Pancreas (tissue), 10 donors: Measurements from ENCODE around the gene KCNQ1OT1. TPM values are rescaled to one million over a fixed set of nuclear protein-coding genes. Genes with fewer than 3 reads are reported as not detected.

Source experiments
- ATAC-seq, 4 donors: fragments of 200-7000 bp; cut with Tn5 transposase; one replicate each; pipeline versions ENCODE4 v1.8.0 to v1.9.1; 2020; ENCODE audit warnings: mild to moderate bottlenecking in 4 of 4, moderate library complexity in 4 of 4
- DNase-seq, 6 donors: peaks; one replicate each; pipeline ENCODE4 v3.0.0-alpha.2; 2020
- FAIRE-seq: peaks from 2 replicates; lab custom pipeline; 2012; peaks lifted over from hg19 to GRCh38; lab: Jason Lieb, UNC
- H3K27ac ChIP-seq, 4 donors: fragments of 200-600 bp; sonication (generic); 1 replicate in 3 of 4; 2 replicates in 1 of 4; pipeline versions ENCODE4 v1.5.0 to v1.8.0; 2020
- H3K27me3 ChIP-seq, 4 donors: fragments of 200-600 bp; one replicate each; pipeline ENCODE4 v1.8.0; 2021
- H3K36me3 ChIP-seq, 3 donors: fragments of 200-600 bp; sonication (generic) in 1 of 3; one replicate each; pipeline versions ENCODE4 v1.5.0 to v1.8.0; 2020 to 2021
- H3K4me1 ChIP-seq, 3 donors: fragments of 200-600 bp; one replicate each; pipeline ENCODE4 v1.8.0; 2021
- H3K4me3 ChIP-seq, 4 donors: fragments of 200-600 bp; sonication (generic) in 2 of 4; one replicate each; pipeline versions ENCODE4 v1.5.0 to v1.8.0; 2020 to 2021
- H3K9me3 ChIP-seq, 4 donors: fragments of 200-600 bp; one replicate each; pipeline ENCODE4 v1.8.0; 2021
- WGBS, 2 donors: extraction: QIAGEN DNeasy Blood & Tissue Kit; methylation state at CpG; one replicate each; pipeline ENCODE4 v1.1.7; 2013; 5-methylcytosine and 5-hydroxymethylcytosine counted together
- intact Hi-C, 3 donors: fragments of 100-400 bp; cut with DNase I; formaldehyde crosslinking; loops; one replicate each; pipeline versions ENCODE4 v1.11.1 to v1.14.2; 2022
- polyA plus RNA-seq, 2 donors: library from polyadenylated mRNA; stranded (reverse); fragments of 200-250 nt; gene quantifications; one replicate each; pipeline ENCODE4 v1.2.3, GENCODE V29; 2013
- total RNA-seq, 6 donors: library from RNA; stranded (reverse); fragmentation: NEBNext Ultra II Directional in 4 of 6; extraction: Animal tissue kit (Norgen Biotek cat#: 25700) in 4 of 6; gene quantifications; one replicate each; pipeline versions ENCODE4 v1.2.1 to v1.2.4, GENCODE V29; 2021 to 2023
- TF ChIP-seq, protein P1 (sequence below), 4 donors: fragments of 200-600 bp; sonication (generic) in 3 of 4; IDR thresholded peaks; one replicate each; pipeline versions ENCODE4 v1.5.0 to v1.8.0; 2021; ENCODE audit warnings: antibody characterized with exemption in 4 of 4
- donor health status: healthy with polysubstance abuse.
- donor health status: DM: no; HTN: no; CAD: no; lungs with moderate emphysema.
- donor health status: DM: no; HTN: no; CAD: no.
- donor health status: control.
- donor health status: control.
- donor health status: Bipolar disorder and iron deficiency.
- donor health status: DM: yes; HTN: yes; CAD: no.
- donor health status: DM: no; HTN: no; CAD: no.
- donor health status: DM: no; HTN: no; CAD: no.
- donor health status: DM: yes; HTN: yes; CAD: no.

KCNQ1OT1 gene
- total and polyA plus RNA-seq, 8 donors, result 0.31 to 1.9 (median 1.4) TPM

DNA sequence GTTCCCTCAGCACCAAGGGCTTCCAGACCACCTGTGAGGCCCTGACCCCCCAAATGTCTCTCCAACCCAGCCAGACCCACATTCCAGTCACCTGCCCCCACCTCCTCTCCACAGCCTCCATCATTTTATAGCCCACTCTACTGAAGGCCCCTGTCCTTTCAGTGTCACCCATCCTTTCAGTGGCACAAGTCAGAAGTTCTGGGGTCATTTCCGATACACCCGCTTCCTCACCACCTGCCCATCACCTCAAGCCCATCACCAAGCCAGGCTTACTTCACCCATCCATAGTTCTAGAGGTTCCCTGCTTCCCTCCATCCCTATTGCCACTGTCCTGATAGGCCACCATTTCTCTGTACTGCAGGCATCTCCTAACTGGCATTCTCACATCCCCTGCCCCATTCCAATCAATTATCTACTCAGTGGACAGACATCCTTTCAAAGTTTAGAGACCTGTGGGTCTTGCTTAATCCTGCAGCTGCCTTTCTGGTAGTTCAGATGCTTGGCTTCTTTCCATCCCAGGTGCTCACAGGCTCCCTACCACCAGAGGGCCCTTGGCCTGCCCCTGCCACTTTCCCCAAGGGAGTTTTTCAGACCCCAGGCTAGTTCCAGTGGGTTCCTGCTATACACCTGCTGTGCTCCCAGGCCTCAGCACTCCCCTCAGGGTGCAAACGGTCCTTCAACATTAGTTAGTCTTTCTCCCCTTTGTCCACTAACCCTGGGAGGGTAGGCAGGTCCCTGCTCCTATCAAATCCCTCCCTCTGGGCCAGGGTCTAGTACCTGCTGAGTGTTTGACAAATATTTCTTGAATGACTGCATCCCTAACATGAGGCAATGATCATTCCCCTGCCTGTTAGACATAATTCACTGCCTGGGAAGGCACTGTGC is 7.6 kb downstream of the KCNQ1OT1 start:
- no peaks in the 10 kb centered on the region for H3K36me3 ChIP-seq
- intact Hi-C loops, result loop anchor here in 2 of 3 donors (10.0 kb wide), 1 partner anchor 193 kb away; the partner anchor contains the start of gene CDKN1C (in 2 of the 2)
- FAIRE-seq (no peak), DNase-seq (peak in 4 of 6 donors; percentile 27 to 56 (median 42)), ATAC-seq (peak; percentile 55 to 65 (median 59))
- H3K4me3 ChIP-seq, result no peak overlapping the region
- TF ChIP-seq, protein P1, sequence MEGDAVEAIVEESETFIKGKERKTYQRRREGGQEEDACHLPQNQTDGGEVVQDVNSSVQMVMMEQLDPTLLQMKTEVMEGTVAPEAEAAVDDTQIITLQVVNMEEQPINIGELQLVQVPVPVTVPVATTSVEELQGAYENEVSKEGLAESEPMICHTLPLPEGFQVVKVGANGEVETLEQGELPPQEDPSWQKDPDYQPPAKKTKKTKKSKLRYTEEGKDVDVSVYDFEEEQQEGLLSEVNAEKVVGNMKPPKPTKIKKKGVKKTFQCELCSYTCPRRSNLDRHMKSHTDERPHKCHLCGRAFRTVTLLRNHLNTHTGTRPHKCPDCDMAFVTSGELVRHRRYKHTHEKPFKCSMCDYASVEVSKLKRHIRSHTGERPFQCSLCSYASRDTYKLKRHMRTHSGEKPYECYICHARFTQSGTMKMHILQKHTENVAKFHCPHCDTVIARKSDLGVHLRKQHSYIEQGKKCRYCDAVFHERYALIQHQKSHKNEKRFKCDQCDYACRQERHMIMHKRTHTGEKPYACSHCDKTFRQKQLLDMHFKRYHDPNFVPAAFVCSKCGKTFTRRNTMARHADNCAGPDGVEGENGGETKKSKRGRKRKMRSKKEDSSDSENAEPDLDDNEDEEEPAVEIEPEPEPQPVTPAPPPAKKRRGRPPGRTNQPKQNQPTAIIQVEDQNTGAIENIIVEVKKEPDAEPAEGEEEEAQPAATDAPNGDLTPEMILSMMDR (IDR thresholded peaks at IDR 0.05), result peak in 2 of 4 donors; percentile 23 to 28
- peaks cover 0 to 5% (median 0%) of the 10 kb centered on the region in 3 donors for H3K4me1 ChIP-seq
- 75 to 77% methylated on average over 3 of the region's 3 CpGs for WGBS, 2 donors
- H3K27me3 ChIP-seq, result no peaks in the 10 kb centered on the region
- no peaks in the 10 kb centered on the region for H3K9me3 ChIP-seq
- peak overlapping the region in 1 of 4 donors; percentile 37 for H3K27ac ChIP-seq

DNA sequence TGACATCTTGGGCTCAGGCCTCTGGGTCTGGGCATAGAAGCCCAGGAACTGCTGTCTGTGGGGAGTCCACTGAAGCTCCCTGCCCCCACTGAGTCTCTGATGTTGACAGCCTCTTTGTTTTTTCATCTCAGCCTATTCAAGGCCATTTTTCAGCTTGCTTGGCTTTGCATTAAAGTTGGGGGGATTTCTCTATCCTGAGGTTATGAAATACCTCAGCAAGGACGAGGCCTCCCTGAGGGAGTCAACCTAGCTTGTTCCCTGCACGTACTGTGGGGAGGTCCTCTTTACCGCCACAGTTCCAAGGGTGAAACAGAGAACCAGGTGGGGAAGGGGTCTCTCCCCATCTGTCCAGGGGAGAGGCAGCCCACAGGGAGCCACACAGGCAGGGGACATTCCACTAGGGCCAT is 8.4 kb downstream of the KCNQ1OT1 start:
- no peak for FAIRE-seq
- intact Hi-C loops, result loop anchor here in 2 of 3 donors (10.0 kb wide), 1 partner anchor 193 kb away; the partner anchor contains the start of gene CDKN1C (in 2 of the 2)

DNA sequence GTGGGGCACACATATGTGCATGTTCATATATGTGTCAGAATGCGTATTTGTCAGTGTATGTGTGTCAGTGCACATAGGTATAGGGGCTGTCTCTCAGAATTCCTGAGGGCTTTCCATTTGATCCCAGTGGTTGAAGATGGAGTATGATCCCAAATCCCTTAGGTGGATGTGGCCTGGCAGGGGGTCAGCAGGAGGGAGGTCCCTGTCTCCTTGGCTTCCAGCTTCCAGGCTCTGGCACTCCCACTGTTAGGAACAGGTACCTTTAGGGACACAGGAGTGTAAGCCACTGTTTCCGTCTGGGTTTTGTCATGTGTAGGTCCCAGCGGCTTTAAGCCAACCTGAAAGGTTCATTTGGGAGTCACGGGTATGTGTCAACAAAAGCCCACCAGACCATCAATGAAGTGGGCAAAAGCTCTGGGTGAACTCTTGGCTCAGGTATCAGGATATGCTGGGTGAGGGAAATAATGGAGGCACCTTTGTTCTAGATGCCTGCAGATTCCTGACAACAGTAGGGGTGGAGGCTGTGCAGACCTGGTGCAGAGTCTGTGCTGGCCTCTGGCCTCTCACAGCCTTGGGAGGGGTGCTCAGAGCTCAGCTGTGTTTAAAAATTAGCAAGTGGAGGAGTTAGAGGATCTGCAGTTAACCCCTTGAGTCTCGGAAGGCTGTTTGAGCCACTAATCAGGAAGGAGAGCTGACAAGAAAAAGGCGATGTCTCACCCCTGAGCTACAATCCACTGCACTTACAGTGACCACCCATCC is 9.0 kb downstream of the KCNQ1OT1 start:
- intact Hi-C loops, result loop anchor here in 2 of 3 donors (10.0 kb wide), 1 partner anchor 194 kb away; the partner anchor contains the start of gene CDKN1C (in 2 of the 2)
- TF ChIP-seq, protein P1 (IDR thresholded peaks at IDR 0.05), result no peak

More for the DNA sequence above, 8.4 kb downstream of the KCNQ1OT1 start:
- no peak overlapping the region for H3K27ac ChIP-seq
- H3K27me3 ChIP-seq, result no peaks in the 10 kb centered on the region
- peaks cover 0 to 5% (median 0%) of the 10 kb centered on the region in 3 donors for H3K4me1 ChIP-seq
- TF ChIP-seq, protein P1 (IDR thresholded peaks at IDR 0.05), result no peak
- no peak overlapping the region for H3K4me3 ChIP-seq
- no peaks in the 10 kb centered on the region for H3K36me3 ChIP-seq
- DNase-seq, result peak in 2 of 6 donors; percentile 14 to 15
- H3K9me3 ChIP-seq, result no peaks in the 10 kb centered on the region
- ATAC-seq, result no peak
- 73 to 74% methylated on average over 3 of the region's 3 CpGs for WGBS, 2 donors

DNA sequence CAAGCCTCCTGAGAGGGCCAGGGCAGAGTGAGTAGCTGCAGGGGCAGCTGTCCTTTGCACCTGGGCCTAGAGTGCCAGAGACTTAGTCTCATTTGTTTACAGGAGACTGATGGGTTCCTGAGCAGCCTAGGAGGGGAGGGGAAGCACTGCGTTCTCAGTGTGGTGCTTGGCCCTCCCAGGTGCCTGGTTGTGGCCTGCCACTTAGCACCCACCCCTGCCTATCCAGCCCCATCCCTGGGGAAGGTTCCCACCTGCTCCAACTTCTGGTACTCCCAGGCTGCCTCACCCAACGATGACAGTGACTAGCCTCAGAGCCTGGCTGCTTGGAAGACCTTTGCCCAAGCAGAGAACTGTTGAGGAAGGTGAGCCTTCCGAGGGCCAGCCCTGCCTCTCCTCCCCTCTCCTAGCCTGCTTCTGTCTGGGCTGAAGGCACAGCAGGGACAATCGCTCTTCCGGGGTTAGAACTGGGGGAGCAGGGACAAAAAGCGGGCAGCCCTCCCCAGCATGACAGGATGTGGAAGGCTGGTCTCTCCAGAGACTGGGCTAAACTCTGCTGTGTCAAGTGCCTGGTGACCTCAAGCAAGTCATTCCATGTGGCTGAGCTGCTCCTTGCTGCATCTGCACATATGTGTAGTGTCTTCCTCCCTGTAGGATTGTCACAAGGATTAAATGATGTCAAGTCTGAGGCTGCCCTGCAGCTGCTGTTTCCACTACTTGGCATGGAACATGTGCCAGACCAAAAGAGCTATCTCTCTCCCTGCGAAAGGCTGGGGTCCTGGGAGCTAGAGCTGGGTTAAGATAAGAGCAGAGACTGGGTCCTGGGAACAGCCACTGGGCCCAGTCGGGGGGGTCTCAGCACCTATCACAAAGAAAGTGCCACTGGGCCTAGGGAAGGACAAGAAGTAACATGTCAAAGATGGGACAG is 9.9 kb downstream of the KCNQ1OT1 start:
- 76% methylated on average over 8 of the region's 8 CpGs for WGBS, 2 donors
- FAIRE-seq, result no peak

More for the DNA sequence above, 9.0 kb downstream of the KCNQ1OT1 start:
- no peak for ATAC-seq
- 87 to 93% methylated on average over 6 of the region's 6 CpGs for WGBS, 2 donors
- no peak for FAIRE-seq
- Histone ChIP-seq H3K36me3 (no peaks in the 10 kb centered on the region), H3K4me3 (no peak overlapping the region), H3K4me1 (peaks cover 0 to 5% (median 0%) of the 10 kb centered on the region in 3 donors), H3K9me3 (no peaks in the 10 kb centered on the region), H3K27me3 (no peaks in the 10 kb centered on the region), H3K27ac (no peak overlapping the region)
- DNase-seq, result peak in 2 of 6 donors; percentile 13 to 26

More for the DNA sequence above, 9.9 kb downstream of the KCNQ1OT1 start:
- DNase-seq, result peak in 2 of 6 donors; percentile 23 to 39
- peaks cover 0 to 5% (median 0%) of the 10 kb centered on the region in 3 donors for H3K4me1 ChIP-seq
- H3K4me3 ChIP-seq, result no peak overlapping the region
- no peaks in the 10 kb centered on the region for H3K27me3 ChIP-seq
- ATAC-seq, result peak in 1 of 4 donors; percentile 8
- no peaks in the 10 kb centered on the region for H3K36me3 ChIP-seq
- H3K9me3 ChIP-seq, result no peaks in the 10 kb centered on the region
- intact Hi-C loops, result loop anchor here in 2 of 3 donors (10.0 kb wide), 1 partner anchor 195 kb away; the partner anchor contains the start of gene CDKN1C (in 2 of the 2)
- no peak overlapping the region for H3K27ac ChIP-seq
- TF ChIP-seq, protein P1 (IDR thresholded peaks at IDR 0.05), result no peak
